Measurements from ENCODE around the gene YIF1A. TPM values are rescaled to one million over a fixed set of nuclear protein-coding genes. Genes with fewer than 3 reads are reported as not detected.
A peak's percentile ranks its signal among the peaks of the same experiment; 100 is the strongest.

The YIF1A gene
- polyA plus RNA-seq, 1 donor (not counting 4 experiments of a cell fraction or from before 2014, with no cell fraction given): 80.3 TPM

GRCh38 chr11:66318600-66318970 is 29.6 kb upstream of the YIF1A start:
- FAIRE-seq: no peak
- no peaks in the 10 kb centered on the region for H3K79me2 ChIP-seq (ENCODE audit: control insufficient read depth, insufficient read depth, low read length)
- H3K27me3 ChIP-seq (ENCODE audit: control insufficient read depth, extremely low read depth, insufficient read depth, low read length): peaks cover 11% of the 10 kb centered on the region
- no peaks in the 10 kb centered on the region for H4K20me1 ChIP-seq (ENCODE audit: control insufficient read depth, extremely low read depth, insufficient read depth, low read length)
- no peak overlapping the region for H3K27ac ChIP-seq (ENCODE audit: control insufficient read depth, insufficient read depth, low read length)
- no peak for TF ChIP-seq CTCF (optimal IDR thresholded peaks at IDR 0.05 in 1 of 3, IDR thresholded peaks at IDR 0.05 in 1 of 3, conservative IDR thresholded peaks at IDR 0.05 in 1 of 3; ENCODE audit: extremely low read depth in 1 of 3, insufficient read depth in 2 of 3, low read length in 3 of 3)
- TF ChIP-seq EZH2 (IDR thresholded peaks at IDR 0.05; ENCODE audit: low read length): no peak
- no peak overlapping the region for H3K9ac ChIP-seq (ENCODE audit: control insufficient read depth, extremely low read depth, insufficient read depth, low read length)
- H3K36me3 ChIP-seq (ENCODE audit: control insufficient read depth in 2 of 2, extremely low read depth in 1 of 2, insufficient read depth in 2 of 2, low read length in 2 of 2): no peaks in the 10 kb centered on the region
- H3K4me2 ChIP-seq (ENCODE audit: control insufficient read depth, extremely low read depth, insufficient read depth, low read depth, low read length): no peak overlapping the region
- DNase-seq (ENCODE audit: low read depth, low spot score): no peak
- no peak overlapping the region for H3K4me3 ChIP-seq (ENCODE audit: control insufficient read depth in 2 of 3, extremely low read depth in 1 of 3, insufficient read depth in 2 of 3, low read depth in 1 of 3, low read length in 3 of 3)
- no peaks in the 10 kb centered on the region for H3K9me1 ChIP-seq (ENCODE audit: control insufficient read depth, extremely low read depth, insufficient read depth, low read length)
- H2AFZ ChIP-seq (ENCODE audit: control insufficient read depth, low read length): no peak overlapping the region
- dilution Hi-C loops (cut with MboI; ENCODE audit: extremely low pct_ligation_motif_present, low sequenced_read_pairs): no loop called here
- H3K4me1 ChIP-seq (ENCODE audit: control insufficient read depth, extremely low read depth, insufficient read depth, low read length): peaks cover 13% of the 10 kb centered on the region
- H3K9me3 ChIP-seq (ENCODE audit: control insufficient read depth, low read depth, low read length): no peaks in the 10 kb centered on the region

DNA sequence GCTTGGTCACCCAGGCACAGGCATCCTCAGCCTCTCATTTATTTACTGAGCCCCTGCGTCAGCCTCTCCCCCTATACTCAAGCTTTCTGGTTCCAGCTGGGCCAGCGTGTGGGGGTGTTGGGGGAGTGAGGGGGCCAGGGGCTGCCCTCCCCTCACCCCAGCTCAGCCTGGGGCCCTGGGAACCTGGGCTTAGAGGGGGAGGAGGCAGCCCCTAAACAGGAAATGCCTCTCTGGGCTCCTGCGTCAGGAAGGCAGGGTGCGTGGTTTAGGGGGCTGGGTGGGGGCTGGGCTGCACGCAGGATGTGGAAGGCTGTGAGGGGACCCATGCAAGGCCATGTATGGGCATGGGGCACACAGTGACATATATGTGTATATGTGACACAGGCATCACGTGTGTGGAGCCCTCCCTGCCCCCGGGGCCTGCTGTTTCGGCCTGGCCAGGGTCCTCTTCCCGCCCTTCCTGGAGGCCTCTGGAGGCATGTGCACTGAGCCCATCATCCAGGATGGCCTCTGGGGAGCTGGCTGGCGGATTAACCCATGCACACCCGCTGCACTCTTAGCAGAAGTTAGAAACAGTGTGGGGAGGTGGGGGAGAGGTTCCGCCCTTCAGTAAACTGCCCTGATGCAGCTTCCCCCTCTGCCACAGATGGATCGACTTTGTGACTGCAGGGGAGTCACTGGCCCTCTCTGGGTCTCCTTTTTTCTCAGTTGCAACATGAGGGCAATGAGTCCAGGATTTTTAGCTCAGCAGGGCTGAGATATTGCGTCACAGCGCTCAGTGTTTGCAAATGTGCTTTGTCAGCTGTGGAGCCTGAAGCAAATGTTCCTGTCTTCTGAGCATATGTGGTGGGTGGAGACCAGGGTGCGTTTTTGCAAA is 29.0 kb upstream of the YIF1A start:
- H4K20me1 ChIP-seq (ENCODE audit: control insufficient read depth, extremely low read depth, insufficient read depth, low read length): no peaks in the 10 kb centered on the region
- dilution Hi-C loops (cut with MboI; ENCODE audit: extremely low pct_ligation_motif_present, low sequenced_read_pairs): no loop called here
- no peak overlapping the region for H2AFZ ChIP-seq (ENCODE audit: control insufficient read depth, low read length)
- H3K4me1 ChIP-seq (ENCODE audit: control insufficient read depth, extremely low read depth, insufficient read depth, low read length): peaks cover 13% of the 10 kb centered on the region
- TF ChIP-seq CTCF (optimal IDR thresholded peaks at IDR 0.05 in 1 of 3, IDR thresholded peaks at IDR 0.05 in 1 of 3, conservative IDR thresholded peaks at IDR 0.05 in 1 of 3; ENCODE audit: extremely low read depth in 1 of 3, insufficient read depth in 2 of 3, low read length in 3 of 3) (no peak), EZH2 (IDR thresholded peaks at IDR 0.05; ENCODE audit: low read length) (no peak)
- H3K4me2 ChIP-seq (ENCODE audit: control insufficient read depth, extremely low read depth, insufficient read depth, low read depth, low read length): peak overlapping the region; percentile 22
- no peak overlapping the region for H3K27ac ChIP-seq (ENCODE audit: control insufficient read depth, insufficient read depth, low read length)
- no peak overlapping the region for H3K9ac ChIP-seq (ENCODE audit: control insufficient read depth, extremely low read depth, insufficient read depth, low read length)
- no peaks in the 10 kb centered on the region for H3K9me1 ChIP-seq (ENCODE audit: control insufficient read depth, extremely low read depth, insufficient read depth, low read length)
- DNase-seq (ENCODE audit: low read depth, low spot score) (no peak), FAIRE-seq (peak; percentile 77)
- H3K79me2 ChIP-seq (ENCODE audit: control insufficient read depth, insufficient read depth, low read length): no peaks in the 10 kb centered on the region
- H3K27me3 ChIP-seq (ENCODE audit: control insufficient read depth, extremely low read depth, insufficient read depth, low read length): peaks cover 11% of the 10 kb centered on the region
- H3K9me3 ChIP-seq (ENCODE audit: control insufficient read depth, low read depth, low read length): no peaks in the 10 kb centered on the region
- no peak overlapping the region for H3K4me3 ChIP-seq (ENCODE audit: control insufficient read depth in 2 of 3, extremely low read depth in 1 of 3, insufficient read depth in 2 of 3, low read depth in 1 of 3, low read length in 3 of 3)
- no peaks in the 10 kb centered on the region for H3K36me3 ChIP-seq (ENCODE audit: control insufficient read depth in 2 of 2, extremely low read depth in 1 of 2, insufficient read depth in 2 of 2, low read length in 2 of 2)
